C4-2B (cell line): ENCODE data around the gene PTPRT.

Experiments used
- ZFX ChIP-seq: fragments of 450-650 bp; IDR thresholded peaks from 2 replicates; pipeline ENCODE4 v1.6.1; 2017
- TF ChIP-seq, protein P1 (sequence below): fragments of 450-650 bp; conservative IDR thresholded peaks from 2 replicates; pipeline ENCODE4 v1.5.1; 2017; ENCODE audit warnings: mild to moderate bottlenecking

DNA sequence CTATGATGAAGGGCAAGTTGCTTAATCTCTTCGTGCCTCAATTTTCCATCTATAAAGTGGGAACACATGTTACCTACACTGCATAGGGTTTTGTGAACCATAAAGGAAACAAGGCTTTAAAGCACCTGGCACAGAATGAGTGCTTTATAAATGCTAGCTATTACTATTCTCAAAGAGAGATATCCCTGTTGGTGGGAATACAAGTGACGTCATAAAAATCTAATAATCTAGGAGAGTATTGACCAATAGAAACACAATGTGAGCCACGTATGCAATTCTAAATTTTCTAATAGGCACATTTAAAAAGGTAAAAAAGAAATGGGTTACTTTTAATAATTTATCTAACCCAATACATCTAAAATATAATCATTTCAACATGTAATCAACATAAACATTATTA is 316.4 kb downstream of the PTPRT start:
- TF ChIP-seq, protein P1, sequence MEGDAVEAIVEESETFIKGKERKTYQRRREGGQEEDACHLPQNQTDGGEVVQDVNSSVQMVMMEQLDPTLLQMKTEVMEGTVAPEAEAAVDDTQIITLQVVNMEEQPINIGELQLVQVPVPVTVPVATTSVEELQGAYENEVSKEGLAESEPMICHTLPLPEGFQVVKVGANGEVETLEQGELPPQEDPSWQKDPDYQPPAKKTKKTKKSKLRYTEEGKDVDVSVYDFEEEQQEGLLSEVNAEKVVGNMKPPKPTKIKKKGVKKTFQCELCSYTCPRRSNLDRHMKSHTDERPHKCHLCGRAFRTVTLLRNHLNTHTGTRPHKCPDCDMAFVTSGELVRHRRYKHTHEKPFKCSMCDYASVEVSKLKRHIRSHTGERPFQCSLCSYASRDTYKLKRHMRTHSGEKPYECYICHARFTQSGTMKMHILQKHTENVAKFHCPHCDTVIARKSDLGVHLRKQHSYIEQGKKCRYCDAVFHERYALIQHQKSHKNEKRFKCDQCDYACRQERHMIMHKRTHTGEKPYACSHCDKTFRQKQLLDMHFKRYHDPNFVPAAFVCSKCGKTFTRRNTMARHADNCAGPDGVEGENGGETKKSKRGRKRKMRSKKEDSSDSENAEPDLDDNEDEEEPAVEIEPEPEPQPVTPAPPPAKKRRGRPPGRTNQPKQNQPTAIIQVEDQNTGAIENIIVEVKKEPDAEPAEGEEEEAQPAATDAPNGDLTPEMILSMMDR = no peak
- TF ChIP-seq ZFX = no peak
